HepG2 (cell line): ENCODE data around the gene S1PR2. TPM values are rescaled to one million over a fixed set of nuclear protein-coding genes. Genes with fewer than 3 reads are reported as not detected.

Source experiments
- ARID5B ChIP-seq: IDR thresholded peaks from 2 replicates; pipeline ENCODE4 v1.4.0; 2020; ENCODE audit warnings: mild to moderate bottlenecking, missing genetic modification reagents
- EP300 ChIP-seq, 3 experiments: sonication (generic) in 1 of 3; formaldehyde crosslinking in 1 of 3; IDR thresholded peaks; 2 replicates each; pipeline versions ENCODE4 v1.5.1 to v1.6.1; 2011 to 2020; ENCODE audit warnings: low read depth in 2 of 3, low read length in 2 of 3, borderline replicate concordance in 1 of 3, improper control_type of control experiment in 1 of 3, mild to moderate bottlenecking in 1 of 3, missing genetic modification reagents in 1 of 3, moderate library complexity in 1 of 3
- GATAD2A ChIP-seq: IDR thresholded peaks from 2 replicates; pipeline ENCODE4 v1.6.1; 2016
- HNF4A ChIP-seq: sonication (generic); formaldehyde crosslinking; IDR thresholded peaks from 2 replicates; pipeline ENCODE4 v1.4.0; 2020; ENCODE audit warnings: missing genetic modification reagents
- HOXD1 ChIP-seq: sonication (generic); formaldehyde crosslinking; IDR thresholded peaks from 2 replicates; pipeline ENCODE4 v1.5.0; 2020; ENCODE audit warnings: missing genetic modification reagents
- RARA ChIP-seq: IDR thresholded peaks from 2 replicates; pipeline ENCODE4 v1.6.1; 2016; ENCODE audit warnings: missing genetic modification reagents, missing compliant biosample characterization
- RELA ChIP-seq: sonication (generic); formaldehyde crosslinking; IDR thresholded peaks from 2 replicates; pipeline ENCODE4 v1.4.0; 2020; ENCODE audit warnings: missing genetic modification reagents
- RXRA ChIP-seq: sonication (generic); formaldehyde crosslinking; IDR thresholded peaks from 2 replicates; pipeline ENCODE4 v1.5.1; 2020; ENCODE audit warnings: missing genetic modification reagents
- SALL2 ChIP-seq: sonication (generic); formaldehyde crosslinking; IDR thresholded peaks from 2 replicates; pipeline ENCODE4 v1.8.1; 2023; ENCODE audit warnings: mild to moderate bottlenecking, missing genetic modification reagents, inconsistent platforms
- TFE3 ChIP-seq: IDR thresholded peaks from 2 replicates; pipeline ENCODE4 v1.6.1; 2016
- ZBTB49 ChIP-seq: sonication (generic); formaldehyde crosslinking; IDR thresholded peaks from 2 replicates; pipeline ENCODE4 v1.4.0; 2020; ENCODE audit warnings: missing genetic modification reagents, borderline replicate concordance
- ZNF17 ChIP-seq: sonication (generic); formaldehyde crosslinking; IDR thresholded peaks from 2 replicates; pipeline ENCODE4 v1.5.0; 2020; ENCODE audit warnings: mild to moderate bottlenecking, missing genetic modification reagents
- ZNF383 ChIP-seq: sonication (generic); formaldehyde crosslinking; IDR thresholded peaks from 2 replicates; pipeline ENCODE4 v1.4.0; 2020; ENCODE audit warnings: missing genetic modification reagents, mild to moderate bottlenecking, borderline replicate concordance
- ZNF451 ChIP-seq: sonication (generic); formaldehyde crosslinking; IDR thresholded peaks from 2 replicates; pipeline ENCODE4 v1.5.0; 2020; ENCODE audit warnings: mild to moderate bottlenecking, missing genetic modification reagents
- ZNF547 ChIP-seq: sonication (generic); formaldehyde crosslinking; IDR thresholded peaks from 2 replicates; pipeline ENCODE4 v1.5.1; 2020; ENCODE audit warnings: mild to moderate bottlenecking, missing genetic modification reagents
- ZNF607 ChIP-seq: sonication (generic); formaldehyde crosslinking; IDR thresholded peaks from 2 replicates; pipeline ENCODE4 v1.5.1; 2020; ENCODE audit warnings: missing genetic modification reagents, mild to moderate bottlenecking, borderline replicate concordance
- ZNF772 ChIP-seq: sonication (generic); formaldehyde crosslinking; IDR thresholded peaks from 2 replicates; pipeline ENCODE4 v1.5.0; 2020; ENCODE audit warnings: mild to moderate bottlenecking, missing genetic modification reagents
- ZZZ3 ChIP-seq: sonication (generic); formaldehyde crosslinking; IDR thresholded peaks from 2 replicates; pipeline ENCODE4 v1.4.0; 2020; ENCODE audit warnings: missing genetic modification reagents, mild to moderate bottlenecking, borderline replicate concordance
- polyA plus RNA-seq, 8 experiments: library from polyadenylated mRNA; depleted of rRNA in 3 of 8; stranded (reverse) in 7 of 8; unstranded in 1 of 8; fragments of >200 nt; fragmentation: Illumina TruSeq in 4 of 8; extraction: Trizol in 4 of 8; gene quantifications; 2 replicates each; pipeline versions ENCODE4 v1.2.1 to v1.2.3, GENCODE V29; 2011 to 2016; ENCODE audit warnings: low read depth in 4 of 8, missing spikeins in 1 of 8, mixed read lengths in 1 of 8; ENCODE audit not compliant: insufficient read depth in 1 of 8
- total RNA-seq, 5 experiments: library from RNA; depleted of rRNA; stranded (reverse); fragments of >200 nt; fragmentation: Illumina TruSeq; extraction: Trizol; gene quantifications; 2 replicates each; pipeline ENCODE4 v1.2.3, GENCODE V29; 2016; ENCODE audit warnings: low read depth in 1 of 5
- TF ChIP-seq, protein P1 (sequence below): sonication (generic); formaldehyde crosslinking; IDR thresholded peaks from 2 replicates; pipeline ENCODE4 v1.8.0; 2022; ENCODE audit warnings: mild to moderate bottlenecking, missing genetic modification reagents; ENCODE audit not compliant: insufficient replicate concordance

Gene S1PR2
- total and polyA plus RNA-seq, 2 of the 13 experiments (the other 11 are each of a cell fraction or from before 2014, with no cell fraction given), result 0.91 to 1.3 TPM

GRCh38 chr19:10194500-10195198 is 36.5 kb downstream of the S1PR2 start, which contains the start of gene DNMT1 (continued):
- TF ChIP-seq ARID5B (CRISPR knock-in tag) (no peak), HOXD1 (CRISPR knock-in tag) (no peak; the same call in 1 of the 2 replicates), RARA (no peak), SALL2 (peak; percentile 74), ZNF547 (CRISPR knock-in tag) (peak; percentile 89; the same call in 1 of the 2 replicates), ZNF451 (CRISPR knock-in tag) (no peak), ZNF383 (CRISPR knock-in tag) (0 out of 2 replicates have a peak, but pooled peaks have one; percentile 13), ZNF772 (peak; percentile 83), ZNF17 (CRISPR knock-in tag) (no peak), EP300 (IDR thresholded peaks at IDR 0.05; ENCODE audit: low read depth in 2 of 2, low read length in 2 of 2) (peak; percentile 10 to 11; a peak in 1 of 4 replicates), EP300 (CRISPR knock-in tag; IDR thresholded peaks at IDR 0.05; ENCODE audit: borderline replicate concordance) (no peak), ZBTB49 (no peak), GATAD2A (CRISPR knock-in tag) (peak; percentile 39; the same call in 1 of the 2 replicates), RELA (no peak; the same call in 1 of the 2 replicates), TFE3 (CRISPR knock-in tag) (no peak), ZNF607 (CRISPR knock-in tag) (peak; percentile 86; the same call in 1 of the 2 replicates), HNF4A (CRISPR knock-in tag) (no peak), ZZZ3 (CRISPR knock-in tag) (no peak), RXRA (CRISPR knock-in tag) (peak; percentile 35; the same call in 1 of the 2 replicates)
- TF ChIP-seq, protein P1, sequence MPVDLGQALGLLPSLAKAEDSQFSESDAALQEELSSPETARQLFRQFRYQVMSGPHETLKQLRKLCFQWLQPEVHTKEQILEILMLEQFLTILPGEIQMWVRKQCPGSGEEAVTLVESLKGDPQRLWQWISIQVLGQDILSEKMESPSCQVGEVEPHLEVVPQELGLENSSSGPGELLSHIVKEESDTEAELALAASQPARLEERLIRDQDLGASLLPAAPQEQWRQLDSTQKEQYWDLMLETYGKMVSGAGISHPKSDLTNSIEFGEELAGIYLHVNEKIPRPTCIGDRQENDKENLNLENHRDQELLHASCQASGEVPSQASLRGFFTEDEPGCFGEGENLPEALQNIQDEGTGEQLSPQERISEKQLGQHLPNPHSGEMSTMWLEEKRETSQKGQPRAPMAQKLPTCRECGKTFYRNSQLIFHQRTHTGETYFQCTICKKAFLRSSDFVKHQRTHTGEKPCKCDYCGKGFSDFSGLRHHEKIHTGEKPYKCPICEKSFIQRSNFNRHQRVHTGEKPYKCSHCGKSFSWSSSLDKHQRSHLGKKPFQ (CRISPR knock-in tag), result no peak
